ENCODE measurements around the gene PLPP3. TPM values are rescaled to one million over a fixed set of nuclear protein-coding genes. Genes with fewer than 3 reads are reported as not detected.

The PLPP3 gene
- total RNA-seq, 1 experiment from 2014 or later, result 26.7 TPM

- TF ChIP-seq CTCF (conservative IDR thresholded peaks at IDR 0.05), result no peak
- H3K56ac ChIP-seq (ENCODE audit: insufficient read length, low read depth, low read length), result no peak overlapping the region
- no peaks in the 10 kb centered on the region for H4K20me1 ChIP-seq (ENCODE audit: control insufficient read depth, insufficient read depth, insufficient read length)
- H2AK5ac ChIP-seq (ENCODE audit: insufficient read length, low read length), result no peak overlapping the region
- no peak overlapping the region for H3K18ac ChIP-seq (ENCODE audit: insufficient read length, low read depth, low read length)
- H2BK5ac ChIP-seq (ENCODE audit: insufficient read length, low read length), result peak overlapping the region; percentile 29
- H3K27ac ChIP-seq (ENCODE audit: insufficient read length, low read depth, low read length), result no peak overlapping the region
- no peak overlapping the region for H3K4ac ChIP-seq (ENCODE audit: low read depth, low read length)
- peaks cover 34% of the 10 kb centered on the region; the same call in 1 of the 2 replicates for H3K79me2 ChIP-seq (ENCODE audit: insufficient read depth, low read length)
- peaks cover 3 to 5% of the 10 kb centered on the region in 2 experiments; a peak in 4 of 5 replicates for H3K9me3 Mint-ChIP-seq
- H2BK120ac ChIP-seq (ENCODE audit: low read depth, low read length, poor library complexity, severe bottlenecking), result no peak overlapping the region
- H2BK20ac ChIP-seq (ENCODE audit: low read depth, low read length, poor library complexity, severe bottlenecking), result no peak overlapping the region
- H3K9me3 ChIP-seq (ENCODE audit: control insufficient read depth, low read depth, low read length), result no peaks in the 10 kb centered on the region
- H3K23me2 ChIP-seq (ENCODE audit: insufficient read length, low read depth, low read length, poor library complexity, severe bottlenecking), result no peaks in the 10 kb centered on the region
- no peak overlapping the region for H4K8ac ChIP-seq (replicated peaks; ENCODE audit: insufficient read length, low read depth, low read length)
- no peak overlapping the region for H3K9ac ChIP-seq (ENCODE audit: extremely low read depth, insufficient read length, low read length)
- H3K4me1 Mint-ChIP-seq, result peaks cover 78% of the 10 kb centered on the region in 2 experiments
- H3T11ph ChIP-seq (ENCODE audit: low read length), result no peak overlapping the region
- H2BK15ac ChIP-seq (ENCODE audit: low read depth, low read length), result no peak overlapping the region
- no peaks in the 10 kb centered on the region for H3K27me3 Mint-ChIP-seq (ENCODE audit: low read depth)
- no peak overlapping the region for H4K5ac ChIP-seq (ENCODE audit: insufficient read length, low read depth, low read length)
- H3K79me1 ChIP-seq (ENCODE audit: insufficient read depth, low read depth, low read length, poor library complexity, severe bottlenecking), result no peaks in the 10 kb centered on the region
- no CpG with 5 or more reads among the region's 1 CpG for WGBS (ENCODE audit: extremely low coverage, insufficient read length, low lambda C conversion rate)
- H3K4me3 Mint-ChIP-seq, result no peak overlapping the region
- no peak overlapping the region for H4K91ac ChIP-seq (ENCODE audit: insufficient read length, low read depth, low read length)
- no peak overlapping the region for H3K14ac ChIP-seq (ENCODE audit: insufficient read depth, low read length)
- H2AFZ ChIP-seq (ENCODE audit: low read length), result no peak overlapping the region
- no peak overlapping the region for H3K23ac ChIP-seq (ENCODE audit: insufficient read length, low read depth, low read length)
- no peak overlapping the region for H3K4me2 ChIP-seq (ENCODE audit: insufficient read depth, insufficient read length, low read length)
- H3K27ac Mint-ChIP-seq, result peak overlapping the region; percentile 1 to 73 (median 36); a peak in 5 of 7 replicates
- H3K27me3 ChIP-seq (ENCODE audit: insufficient read depth, low read length), result no peaks in the 10 kb centered on the region
- no peak for DNase-seq
- H2BK12ac ChIP-seq (ENCODE audit: insufficient read length, low read depth, low read length), result no peak overlapping the region
- peaks cover 24% of the 10 kb centered on the region for H3K4me1 ChIP-seq (ENCODE audit: insufficient read depth, low read length)
- peaks cover 10 to 26% (median 17%) of the 10 kb centered on the region in 3 experiments for H3K36me3 Mint-ChIP-seq (ENCODE audit: insufficient read depth in 1 of 3, low read depth in 3 of 3)
Measured at GRCh38 chr1:56569661-56570060, 9.7 kb downstream of the PLPP3 start.

Data from H9 (cell line).